ENCODE results near the gene SLC25A13.
A peak's percentile ranks its signal among the peaks of the same experiment; 100 is the strongest.

SLC25A13 gene

DNA sequence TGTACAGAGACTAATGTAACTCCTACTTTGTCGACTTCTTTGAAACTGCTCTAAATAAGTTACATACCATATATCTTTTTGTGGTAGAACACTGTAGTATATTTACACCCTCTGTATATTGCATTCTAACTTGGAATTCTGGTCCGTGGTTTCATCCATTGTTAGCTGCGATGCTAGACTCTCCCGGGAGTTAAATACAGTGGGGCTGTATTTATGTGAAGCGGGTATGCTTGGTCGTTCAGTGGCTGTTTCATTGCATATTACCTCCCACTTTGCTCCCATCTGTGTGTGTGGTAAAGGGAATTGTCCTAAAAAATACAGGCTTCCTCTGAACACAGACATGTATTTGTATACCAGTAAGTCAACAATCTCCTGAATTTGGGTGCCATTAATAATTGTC lies 231.1 kb downstream of the SLC25A13 start:
- no peak overlapping the region for H3K4me3 ChIP-seq (ENCODE audit: low read length)
- no peak for TF ChIP-seq ZNF274 (IDR thresholded peaks at IDR 0.05; ENCODE audit: low read depth, low read length)

DNA sequence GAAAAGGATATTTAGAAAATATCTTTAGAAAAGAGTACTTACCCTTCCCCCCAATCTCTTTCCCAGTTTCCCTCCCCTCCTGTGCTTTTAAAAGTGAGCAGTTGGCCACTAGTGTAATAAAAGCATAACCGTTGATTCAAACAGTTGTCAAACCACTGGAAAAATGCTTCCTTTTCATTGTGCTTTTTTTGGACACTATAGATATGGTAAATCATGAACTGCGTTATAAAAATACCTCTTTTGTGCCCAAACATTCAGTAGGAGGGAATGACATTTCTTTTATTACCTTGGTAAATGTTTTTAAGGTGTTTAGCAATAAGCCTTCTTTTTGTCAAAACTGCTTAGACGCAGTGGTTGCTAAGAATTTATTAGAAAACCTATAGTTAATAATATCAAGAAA lies 232.4 kb downstream of the SLC25A13 start:
- TF ChIP-seq ZNF274 (IDR thresholded peaks at IDR 0.05; ENCODE audit: low read depth, low read length): no peak
- no peak overlapping the region for H3K4me3 ChIP-seq (ENCODE audit: low read length)

DNA sequence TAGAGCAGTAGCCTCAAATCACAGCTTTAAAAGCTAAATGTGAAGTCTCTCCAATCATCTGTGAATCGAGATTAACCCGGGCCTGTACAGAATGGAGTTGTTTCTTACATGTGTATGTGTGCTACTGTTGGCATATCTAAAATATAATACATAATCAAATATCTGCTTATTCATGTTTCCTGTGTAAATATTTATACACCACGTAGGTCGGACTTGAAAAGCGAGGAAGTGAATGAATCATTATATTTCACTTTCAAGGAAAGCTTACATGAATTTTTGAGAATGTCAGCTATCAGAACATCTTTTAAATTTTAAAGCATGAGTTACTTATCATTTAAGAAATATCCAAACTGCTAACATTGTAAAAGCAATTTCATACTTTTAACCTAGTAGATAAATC lies 233.3 kb downstream of the SLC25A13 start:
- no peak overlapping the region for H3K4me3 ChIP-seq (ENCODE audit: low read length)
- no peak for TF ChIP-seq ZNF274 (IDR thresholded peaks at IDR 0.05; ENCODE audit: low read depth, low read length)

DNA sequence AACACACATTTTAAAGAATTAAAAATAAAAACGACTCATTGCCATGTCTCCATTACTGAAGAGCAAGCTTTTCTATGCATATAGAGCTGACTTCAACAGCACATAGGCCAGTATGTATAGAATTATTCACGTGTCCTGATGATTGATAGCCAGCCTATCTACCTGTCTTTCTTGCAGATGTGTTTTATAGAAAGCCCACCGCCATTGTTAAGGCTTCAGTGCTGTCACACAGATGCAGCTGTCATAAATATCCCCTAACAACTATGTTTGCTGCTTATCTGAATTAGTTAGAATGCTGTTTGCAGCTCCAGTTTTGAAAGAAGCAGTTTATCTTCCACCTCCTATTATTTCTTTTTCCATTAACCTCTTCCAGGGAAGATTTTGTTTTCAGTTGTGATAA lies 235.9 kb downstream of the SLC25A13 start:
- TF ChIP-seq ZNF274 (IDR thresholded peaks at IDR 0.05; ENCODE audit: low read depth, low read length): no peak
- H3K4me3 ChIP-seq (ENCODE audit: low read length): no peak overlapping the region

DNA sequence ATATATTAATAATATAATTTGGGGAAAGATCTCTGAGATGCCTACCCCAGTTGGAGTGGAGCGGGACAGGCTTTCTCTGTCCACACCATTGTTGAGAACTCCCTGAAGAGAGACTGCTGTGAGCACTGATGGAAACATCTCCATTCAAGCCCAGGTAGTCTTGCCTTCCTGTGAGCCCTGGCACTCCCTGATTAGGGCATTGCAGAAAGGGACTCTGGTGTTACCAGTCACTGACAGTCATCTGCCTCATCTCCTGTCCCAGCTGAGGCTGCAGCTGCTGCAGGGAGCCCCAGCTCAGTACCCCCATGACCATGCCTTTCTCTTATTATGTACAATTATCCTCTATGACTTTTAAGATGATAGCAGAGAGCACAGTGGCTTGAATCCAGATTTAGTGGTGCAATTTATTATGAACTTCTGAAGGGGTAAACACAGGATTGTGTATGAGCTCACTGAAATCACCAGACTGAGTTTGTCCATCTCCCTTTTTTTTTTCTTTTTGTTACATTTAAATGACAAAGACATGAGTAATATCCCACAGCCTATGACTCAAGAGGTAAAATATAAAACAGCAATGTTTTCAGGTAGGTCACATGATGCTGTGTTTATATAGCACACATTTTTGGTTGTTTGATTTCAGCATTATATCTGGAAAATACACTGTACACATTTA lies 236.9 kb downstream of the SLC25A13 start:
- no peak overlapping the region for H3K4me3 ChIP-seq (ENCODE audit: low read length)
- TF ChIP-seq ZNF274 (IDR thresholded peaks at IDR 0.05; ENCODE audit: low read depth, low read length): no peak

DNA sequence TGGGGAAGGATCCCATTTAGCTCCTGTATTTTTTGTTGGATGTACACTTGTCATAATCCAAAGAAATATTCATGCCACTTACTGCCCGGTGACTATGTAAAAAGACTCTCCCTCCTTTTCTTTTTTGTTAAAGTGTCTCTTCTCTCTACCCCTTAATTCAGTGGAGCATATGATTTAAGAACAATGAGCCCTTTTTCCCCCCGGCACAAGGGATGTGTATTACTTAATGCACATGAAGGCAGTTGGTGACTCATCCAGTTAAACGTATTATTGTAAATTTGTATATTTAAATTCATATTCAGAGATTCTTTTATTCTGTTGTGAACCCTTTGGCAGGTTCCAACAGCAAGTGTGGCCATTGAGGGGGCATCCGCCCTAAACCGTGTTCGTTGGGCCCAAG lies 241.9 kb downstream of the SLC25A13 start:
- no peak overlapping the region for H3K4me3 ChIP-seq (ENCODE audit: low read length)
- TF ChIP-seq ZNF274 (IDR thresholded peaks at IDR 0.05; ENCODE audit: low read depth, low read length): no peak

DNA sequence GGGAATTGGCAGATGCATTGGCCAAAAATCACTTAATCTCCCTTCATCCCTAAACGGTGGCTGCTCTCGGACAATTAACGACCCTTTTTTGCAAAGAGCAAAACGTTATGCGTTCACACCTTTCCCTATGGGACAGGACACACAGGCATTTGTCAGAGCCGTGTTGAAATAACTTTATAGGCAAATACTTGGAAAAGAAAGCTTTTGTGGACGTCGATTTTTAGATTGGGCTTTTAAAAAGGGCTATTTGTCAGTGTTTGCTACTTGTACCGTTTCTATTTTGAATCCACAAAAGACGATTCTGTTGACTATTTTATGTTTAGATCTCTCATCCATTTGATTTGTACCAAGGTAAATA lies 245.6 kb downstream of the SLC25A13 start:
- no peak for TF ChIP-seq ZNF274 (IDR thresholded peaks at IDR 0.05; ENCODE audit: low read depth, low read length)
- H3K4me3 ChIP-seq (ENCODE audit: low read length): peak overlapping the region; percentile 11; the same call in 1 of the 2 replicates

DNA sequence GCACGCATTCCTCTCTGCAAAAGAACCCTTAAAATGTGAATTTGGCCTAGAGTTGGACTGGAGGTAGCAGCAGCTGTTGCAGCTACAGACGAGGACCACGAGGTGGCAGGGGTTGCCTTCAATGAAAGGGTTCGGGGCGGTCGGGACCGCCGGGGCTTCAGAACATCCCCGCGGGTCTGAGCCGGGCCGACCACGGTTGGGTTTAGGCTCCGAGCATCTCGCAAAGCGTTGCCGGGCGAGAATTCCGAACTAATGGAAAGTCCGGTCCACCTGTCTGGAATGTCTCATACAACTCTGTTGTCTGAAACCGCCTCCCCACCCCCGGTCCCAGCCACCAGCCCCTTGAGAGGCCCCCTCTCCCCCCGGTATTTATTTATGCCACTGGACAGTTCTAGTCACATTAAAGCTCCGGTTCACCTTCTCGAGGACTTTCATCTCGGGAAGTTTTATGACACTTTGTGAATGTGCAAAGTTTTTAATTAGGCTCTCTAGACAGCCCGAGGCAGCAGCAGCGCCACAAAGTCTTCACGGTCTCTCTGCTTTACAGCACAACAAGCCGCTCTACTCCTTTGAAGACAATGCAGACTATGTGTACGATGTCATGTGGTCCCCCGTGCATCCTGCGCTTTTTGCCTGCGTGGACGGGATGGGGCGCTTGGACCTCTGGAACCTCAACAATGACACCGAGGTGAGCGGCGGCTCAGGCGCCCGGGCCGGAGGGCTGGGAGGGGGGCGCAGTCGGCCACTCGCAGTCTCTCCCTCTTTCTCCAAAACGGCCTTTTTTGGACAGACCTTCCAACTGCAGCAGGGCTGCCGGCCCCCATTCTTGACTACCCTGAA lies 246.2 kb downstream of the SLC25A13 start:
- peak overlapping the region; percentile 23 for H3K4me3 ChIP-seq (ENCODE audit: low read length)
- TF ChIP-seq ZNF274 (IDR thresholded peaks at IDR 0.05; ENCODE audit: low read depth, low read length): no peak

DNA sequence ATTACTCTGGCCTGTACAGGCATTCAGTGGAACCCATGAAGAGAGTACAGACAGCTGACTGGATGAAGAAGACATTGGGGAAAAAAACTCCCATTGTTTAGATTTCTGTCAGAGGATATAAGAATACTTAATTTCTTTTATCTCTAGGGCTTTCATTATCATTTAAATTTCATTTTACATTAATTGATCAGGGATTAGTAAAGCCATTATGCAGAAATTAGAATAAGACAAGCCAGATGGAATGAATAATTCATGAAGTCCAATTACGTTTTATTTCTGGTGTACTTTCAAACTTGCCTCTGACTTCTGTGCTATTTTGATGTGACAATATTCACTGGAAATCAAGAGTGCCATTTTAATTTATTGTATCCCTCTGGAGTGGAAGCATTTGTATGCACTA lies 247.0 kb downstream of the SLC25A13 start:
- no peak overlapping the region for H3K4me3 ChIP-seq (ENCODE audit: low read length)
- no peak for TF ChIP-seq ZNF274 (IDR thresholded peaks at IDR 0.05; ENCODE audit: low read depth, low read length)

All from GM08714 (cell line).